ENCODE results near the gene LNP1.

The LNP1 gene

DNA sequence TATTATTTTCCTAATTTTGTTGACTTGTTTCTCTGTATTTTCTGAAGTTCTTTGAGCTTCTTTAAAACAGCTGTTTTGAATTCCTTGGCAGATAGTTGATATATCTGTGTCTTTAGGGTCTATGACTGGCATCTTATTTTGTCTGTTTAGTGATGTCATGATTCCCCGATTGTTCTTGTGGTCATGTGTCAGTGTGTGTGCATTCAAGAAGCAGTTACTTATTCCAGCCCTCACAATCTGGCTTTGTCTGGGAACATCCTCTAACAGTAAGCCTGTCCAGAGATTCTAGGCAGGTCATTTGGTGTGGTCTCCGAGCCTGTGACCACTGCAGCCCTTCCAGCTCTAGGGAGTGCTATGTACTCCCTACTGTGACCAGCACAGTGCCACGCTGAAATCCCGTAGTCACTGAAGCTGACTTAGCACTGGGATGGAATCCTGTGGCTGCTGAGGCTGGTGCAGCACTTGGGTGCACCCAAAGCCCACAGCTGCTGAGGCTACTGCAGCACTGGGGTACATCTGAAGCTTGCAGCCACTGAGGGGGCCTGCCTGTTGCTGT, 6.7 kb downstream of the LNP1 start:
- Histone ChIP-seq H3K27ac (replicated peaks) (no peak overlapping the region), H3K27me3 (ENCODE audit: insufficient read depth, poor library complexity, severe bottlenecking) (no peaks in the 10 kb centered on the region), H3K4me3 (replicated peaks; ENCODE audit: insufficient read depth, low read length) (no peak overlapping the region)
- TF ChIP-seq GABPA (IDR thresholded peaks at IDR 0.05; ENCODE audit: low read depth) (no peak), POLR2AphosphoS5 (IDR thresholded peaks at IDR 0.05; ENCODE audit: low read depth) (no peak)
- TF ChIP-seq, protein P1, sequence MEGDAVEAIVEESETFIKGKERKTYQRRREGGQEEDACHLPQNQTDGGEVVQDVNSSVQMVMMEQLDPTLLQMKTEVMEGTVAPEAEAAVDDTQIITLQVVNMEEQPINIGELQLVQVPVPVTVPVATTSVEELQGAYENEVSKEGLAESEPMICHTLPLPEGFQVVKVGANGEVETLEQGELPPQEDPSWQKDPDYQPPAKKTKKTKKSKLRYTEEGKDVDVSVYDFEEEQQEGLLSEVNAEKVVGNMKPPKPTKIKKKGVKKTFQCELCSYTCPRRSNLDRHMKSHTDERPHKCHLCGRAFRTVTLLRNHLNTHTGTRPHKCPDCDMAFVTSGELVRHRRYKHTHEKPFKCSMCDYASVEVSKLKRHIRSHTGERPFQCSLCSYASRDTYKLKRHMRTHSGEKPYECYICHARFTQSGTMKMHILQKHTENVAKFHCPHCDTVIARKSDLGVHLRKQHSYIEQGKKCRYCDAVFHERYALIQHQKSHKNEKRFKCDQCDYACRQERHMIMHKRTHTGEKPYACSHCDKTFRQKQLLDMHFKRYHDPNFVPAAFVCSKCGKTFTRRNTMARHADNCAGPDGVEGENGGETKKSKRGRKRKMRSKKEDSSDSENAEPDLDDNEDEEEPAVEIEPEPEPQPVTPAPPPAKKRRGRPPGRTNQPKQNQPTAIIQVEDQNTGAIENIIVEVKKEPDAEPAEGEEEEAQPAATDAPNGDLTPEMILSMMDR (IDR thresholded peaks at IDR 0.05; ENCODE audit: insufficient read depth, low read length) = no peak
- no peak for DNase-seq (ENCODE audit: low read depth in 1 of 2, low spot score in 1 of 2)

DNA sequence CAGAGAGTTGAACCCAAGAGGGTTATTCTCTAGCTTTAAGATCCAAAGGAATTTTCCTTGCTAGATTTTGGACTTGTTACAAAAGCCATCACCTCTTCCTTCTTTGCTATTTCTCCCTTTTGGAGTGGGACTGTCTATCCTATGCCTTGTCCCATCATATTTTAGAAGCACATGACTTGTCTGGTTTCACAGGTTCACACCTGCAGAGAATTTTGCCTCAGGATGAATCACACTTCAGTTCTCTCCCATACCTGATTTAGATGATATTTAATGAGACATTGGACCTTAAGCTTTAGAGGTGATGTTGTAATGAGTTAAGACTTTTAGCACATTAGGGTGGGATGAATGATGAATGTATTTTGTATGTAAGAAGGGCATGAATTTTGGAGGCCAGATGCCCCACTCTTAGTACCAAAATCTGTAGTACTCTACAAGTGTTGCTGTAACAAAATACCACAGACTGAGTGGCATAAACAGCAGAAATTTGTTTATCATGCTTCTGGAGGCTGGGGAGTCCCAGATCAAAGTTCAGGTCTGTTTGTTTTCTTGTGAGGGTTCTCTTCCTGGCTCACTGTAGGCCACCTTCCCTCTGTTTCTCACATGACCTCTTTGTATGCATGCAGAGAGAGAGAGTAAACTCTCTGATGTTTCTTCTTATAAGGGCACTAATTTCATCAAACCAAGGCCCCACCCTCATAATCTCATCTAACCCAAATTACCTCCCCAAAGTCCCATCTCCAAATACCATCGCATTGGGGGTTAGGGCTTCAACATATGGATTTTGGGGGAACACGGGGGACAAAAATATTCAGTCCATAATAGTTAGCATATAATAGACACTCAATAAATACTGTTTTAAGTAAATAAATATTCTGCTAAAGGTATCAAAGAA, 10.0 kb downstream of the LNP1 start:
- no peak for TF ChIP-seq GABPA (IDR thresholded peaks at IDR 0.05; ENCODE audit: low read depth)
- TF ChIP-seq, protein P1 (IDR thresholded peaks at IDR 0.05; ENCODE audit: insufficient read depth, low read length) = no peak
- no peak for TF ChIP-seq SPI1 (IDR thresholded peaks at IDR 0.05; ENCODE audit: borderline replicate concordance, low read depth)
- TF ChIP-seq POLR2AphosphoS5 (IDR thresholded peaks at IDR 0.05; ENCODE audit: low read depth) = no peak
- TF ChIP-seq, protein P2, sequence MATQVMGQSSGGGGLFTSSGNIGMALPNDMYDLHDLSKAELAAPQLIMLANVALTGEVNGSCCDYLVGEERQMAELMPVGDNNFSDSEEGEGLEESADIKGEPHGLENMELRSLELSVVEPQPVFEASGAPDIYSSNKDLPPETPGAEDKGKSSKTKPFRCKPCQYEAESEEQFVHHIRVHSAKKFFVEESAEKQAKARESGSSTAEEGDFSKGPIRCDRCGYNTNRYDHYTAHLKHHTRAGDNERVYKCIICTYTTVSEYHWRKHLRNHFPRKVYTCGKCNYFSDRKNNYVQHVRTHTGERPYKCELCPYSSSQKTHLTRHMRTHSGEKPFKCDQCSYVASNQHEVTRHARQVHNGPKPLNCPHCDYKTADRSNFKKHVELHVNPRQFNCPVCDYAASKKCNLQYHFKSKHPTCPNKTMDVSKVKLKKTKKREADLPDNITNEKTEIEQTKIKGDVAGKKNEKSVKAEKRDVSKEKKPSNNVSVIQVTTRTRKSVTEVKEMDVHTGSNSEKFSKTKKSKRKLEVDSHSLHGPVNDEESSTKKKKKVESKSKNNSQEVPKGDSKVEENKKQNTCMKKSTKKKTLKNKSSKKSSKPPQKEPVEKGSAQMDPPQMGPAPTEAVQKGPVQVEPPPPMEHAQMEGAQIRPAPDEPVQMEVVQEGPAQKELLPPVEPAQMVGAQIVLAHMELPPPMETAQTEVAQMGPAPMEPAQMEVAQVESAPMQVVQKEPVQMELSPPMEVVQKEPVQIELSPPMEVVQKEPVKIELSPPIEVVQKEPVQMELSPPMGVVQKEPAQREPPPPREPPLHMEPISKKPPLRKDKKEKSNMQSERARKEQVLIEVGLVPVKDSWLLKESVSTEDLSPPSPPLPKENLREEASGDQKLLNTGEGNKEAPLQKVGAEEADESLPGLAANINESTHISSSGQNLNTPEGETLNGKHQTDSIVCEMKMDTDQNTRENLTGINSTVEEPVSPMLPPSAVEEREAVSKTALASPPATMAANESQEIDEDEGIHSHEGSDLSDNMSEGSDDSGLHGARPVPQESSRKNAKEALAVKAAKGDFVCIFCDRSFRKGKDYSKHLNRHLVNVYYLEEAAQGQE (IDR thresholded peaks at IDR 0.05; ENCODE audit: insufficient replicate concordance, low read depth) = no peak

DNA sequence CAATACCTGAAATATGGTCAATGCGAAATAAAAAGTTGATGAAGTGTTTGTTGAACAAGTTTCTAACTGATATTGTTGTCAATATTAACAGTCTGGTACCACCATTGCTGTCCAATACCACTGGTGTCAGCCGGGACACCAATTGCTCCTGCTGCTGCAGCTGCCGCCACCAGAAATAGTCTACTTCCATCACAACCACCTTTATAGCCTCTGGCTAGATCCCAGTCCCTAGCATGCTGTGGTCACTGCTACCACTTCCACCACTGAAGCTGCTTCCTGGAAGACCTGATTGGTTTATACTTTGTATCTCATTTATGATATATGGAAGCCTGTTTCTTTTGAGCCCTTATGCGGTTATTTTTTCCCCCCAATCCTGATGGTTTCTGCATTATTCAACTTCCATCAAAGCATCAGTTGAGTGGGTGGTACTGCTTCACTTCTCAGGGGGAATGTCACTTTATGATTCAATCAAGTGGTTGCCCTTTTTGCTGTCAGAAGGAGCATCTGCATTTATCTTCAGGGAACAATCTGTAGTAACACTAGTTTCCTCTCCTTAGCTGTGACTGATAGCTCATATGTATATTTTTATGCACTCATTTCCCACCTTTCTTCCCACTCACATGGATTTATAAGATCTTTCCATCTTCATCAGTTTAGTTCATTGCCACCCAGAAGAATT, 11.7 kb downstream of the LNP1 start:
- H3K4me3 ChIP-seq (replicated peaks; ENCODE audit: insufficient read depth, low read length) = no peak overlapping the region
- no peak for TF ChIP-seq GABPA (IDR thresholded peaks at IDR 0.05; ENCODE audit: low read depth)
- TF ChIP-seq, protein P2 (IDR thresholded peaks at IDR 0.05; ENCODE audit: insufficient replicate concordance, low read depth) = no peak
- TF ChIP-seq POLR2AphosphoS5 (IDR thresholded peaks at IDR 0.05; ENCODE audit: low read depth) = no peak
- TF ChIP-seq, protein P1 (IDR thresholded peaks at IDR 0.05; ENCODE audit: insufficient read depth, low read length) = no peak
- no peak for TF ChIP-seq SPI1 (IDR thresholded peaks at IDR 0.05; ENCODE audit: borderline replicate concordance, low read depth)
- H3K27me3 ChIP-seq (ENCODE audit: insufficient read depth, poor library complexity, severe bottlenecking) = no peaks in the 10 kb centered on the region
- DNase-seq (ENCODE audit: low read depth in 1 of 2, low spot score in 1 of 2) = no peak
- H3K27ac ChIP-seq (replicated peaks) = no peak overlapping the region

More for the DNA sequence above, 10.0 kb downstream of the LNP1 start:
- Histone ChIP-seq H3K27me3 (ENCODE audit: insufficient read depth, poor library complexity, severe bottlenecking) (no peaks in the 10 kb centered on the region), H3K27ac (replicated peaks) (no peak overlapping the region), H3K4me3 (replicated peaks; ENCODE audit: insufficient read depth, low read length) (no peak overlapping the region)
- DNase-seq (ENCODE audit: low read depth in 1 of 2, low spot score in 1 of 2) = no peak

Measured in HL-60 (cell line).